Measurements from ENCODE around the gene RCC2.

Gene RCC2

GRCh38 chr1:17370618-17371017, 68.9 kb downstream of the RCC2 start:
- no peak for DNase-seq

GRCh38 chr1:17369466-17369865, 70.0 kb downstream of the RCC2 start:
- DNase-seq, result no peak

- DNase-seq, result no peak
These were observed 74.2 kb downstream of the RCC2 start for GRCh38 chr1:17365293-17365692.

- DNase-seq, result no peak
These were observed 75.7 kb downstream of the RCC2 start for GRCh38 chr1:17363771-17364170.

GRCh38 chr1:17363351-17363750, 76.1 kb downstream of the RCC2 start:
- DNase-seq, result no peak

GRCh38 chr1:17361687-17362086, 77.8 kb downstream of the RCC2 start:
- no peak for DNase-seq

- DNase-seq, result no peak
These were observed 79.1 kb downstream of the RCC2 start for GRCh38 chr1:17360272-17360956.

GRCh38 chr1:17359808-17360207, 79.7 kb downstream of the RCC2 start:
- DNase-seq, result no peak

- no peak for DNase-seq
These were observed 80.4 kb downstream of the RCC2 start for GRCh38 chr1:17359031-17359430.

- no peak for DNase-seq
These were observed 80.9 kb downstream of the RCC2 start for GRCh38 chr1:17358557-17358956.
